Measurements from ENCODE around the gene SLC1A2. TPM values are rescaled to one million over a fixed set of nuclear protein-coding genes. Genes with fewer than 3 reads are reported as not detected.

Gene SLC1A2
- total RNA-seq, 2 donors from 2014 or later: 0.10 to 0.13 TPM

- Histone ChIP-seq H3K4me3 (no peak overlapping the region), H3K27me3 (no peaks in the 10 kb centered on the region), H3K9me3 (no peaks in the 10 kb centered on the region), H3K9ac (ENCODE audit: low read depth in 2 of 2, low read length in 2 of 2) (no peak overlapping the region), H3K36me3 (no peaks in the 10 kb centered on the region), H3K4me1 (no peaks in the 10 kb centered on the region), H3K27ac (no peak overlapping the region)
- intact Hi-C loops (cut with DNase I): no loop called here
- DNase-seq: no peak
- TF ChIP-seq, protein P1, sequence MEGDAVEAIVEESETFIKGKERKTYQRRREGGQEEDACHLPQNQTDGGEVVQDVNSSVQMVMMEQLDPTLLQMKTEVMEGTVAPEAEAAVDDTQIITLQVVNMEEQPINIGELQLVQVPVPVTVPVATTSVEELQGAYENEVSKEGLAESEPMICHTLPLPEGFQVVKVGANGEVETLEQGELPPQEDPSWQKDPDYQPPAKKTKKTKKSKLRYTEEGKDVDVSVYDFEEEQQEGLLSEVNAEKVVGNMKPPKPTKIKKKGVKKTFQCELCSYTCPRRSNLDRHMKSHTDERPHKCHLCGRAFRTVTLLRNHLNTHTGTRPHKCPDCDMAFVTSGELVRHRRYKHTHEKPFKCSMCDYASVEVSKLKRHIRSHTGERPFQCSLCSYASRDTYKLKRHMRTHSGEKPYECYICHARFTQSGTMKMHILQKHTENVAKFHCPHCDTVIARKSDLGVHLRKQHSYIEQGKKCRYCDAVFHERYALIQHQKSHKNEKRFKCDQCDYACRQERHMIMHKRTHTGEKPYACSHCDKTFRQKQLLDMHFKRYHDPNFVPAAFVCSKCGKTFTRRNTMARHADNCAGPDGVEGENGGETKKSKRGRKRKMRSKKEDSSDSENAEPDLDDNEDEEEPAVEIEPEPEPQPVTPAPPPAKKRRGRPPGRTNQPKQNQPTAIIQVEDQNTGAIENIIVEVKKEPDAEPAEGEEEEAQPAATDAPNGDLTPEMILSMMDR (IDR thresholded peaks at IDR 0.05): no peak
Observed at GRCh38 chr11:35206616-35207015, 212.7 kb downstream of the SLC1A2 start.

DNA sequence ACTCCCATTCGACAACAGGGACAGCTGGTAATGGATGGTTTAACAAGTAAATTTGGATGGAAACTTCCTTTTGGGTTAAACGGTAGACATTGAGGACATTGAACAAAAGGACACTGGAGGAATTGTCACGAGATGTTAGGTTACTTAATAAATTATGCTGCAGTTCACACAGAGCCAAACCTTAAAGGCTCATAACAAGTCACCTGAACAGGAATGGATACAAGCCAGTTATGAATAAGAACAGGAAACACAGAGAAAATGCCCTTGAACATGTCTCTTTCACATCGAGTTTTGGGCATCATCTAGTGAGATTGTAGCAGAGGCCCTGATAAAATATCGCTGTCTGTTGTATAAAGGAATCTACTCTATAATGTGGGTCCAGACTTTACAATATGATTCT, 214.7 kb downstream of the SLC1A2 start:
- H3K4me3 ChIP-seq: no peak overlapping the region
- DNase-seq: no peak
- no peak overlapping the region for H3K27ac ChIP-seq
- TF ChIP-seq, protein P1 (IDR thresholded peaks at IDR 0.05): no peak
- intact Hi-C loops (cut with DNase I): no loop called here
- H3K9me3 ChIP-seq: no peaks in the 10 kb centered on the region
- no peak overlapping the region for H3K9ac ChIP-seq (ENCODE audit: low read depth in 2 of 2, low read length in 2 of 2)
- no peaks in the 10 kb centered on the region for H3K27me3 ChIP-seq
- no peaks in the 10 kb centered on the region for H3K4me1 ChIP-seq
- no peaks in the 10 kb centered on the region for H3K36me3 ChIP-seq

Other genes with a start within 250 kb of the SLC1A2 start
- 1 to 10 TPM; 1.5 to 4.7 TPM for gene PAMR1, start 106.1 kb upstream of the SLC1A2 start, total RNA-seq
- 1 to 10 TPM in 1 of 2 donors, under 1 TPM in 1; 0.32 to 1.6 TPM for gene FJX1, start 198.9 kb upstream of the SLC1A2 start, total RNA-seq
- gene TRIM44, start 243.2 kb upstream of the SLC1A2 start, total RNA-seq: 10 to 100 TPM; 38.8 to 47.0 TPM